Keratinocyte (primary cell): Measurements from ENCODE around the gene LZTR1.

Source experiments
- EZH2 ChIP-seq: IDR thresholded peaks from one replicate; pipeline ENCODE4 v1.6.1; 2012; ENCODE audit warnings: inconsistent platforms, mild to moderate bottlenecking, low read length, moderate library complexity
- TF ChIP-seq, protein P1 (sequence below), 3 experiments: IDR thresholded peaks in 1 of 3; conservative IDR thresholded peaks in 1 of 3; optimal IDR thresholded peaks in 1 of 3; 2 replicates in 2 of 3; 3 replicates in 1 of 3; pipeline versions ENCODE3 to v1.5.1; 2011; ENCODE audit warnings: low read length in 3 of 3, mild to moderate bottlenecking in 3 of 3, moderate library complexity in 2 of 3, control low read depth in 1 of 3, inconsistent platforms in 1 of 3; ENCODE audit not compliant: insufficient read depth in 2 of 3; ENCODE audit errors: extremely low read depth in 1 of 3

DNA sequence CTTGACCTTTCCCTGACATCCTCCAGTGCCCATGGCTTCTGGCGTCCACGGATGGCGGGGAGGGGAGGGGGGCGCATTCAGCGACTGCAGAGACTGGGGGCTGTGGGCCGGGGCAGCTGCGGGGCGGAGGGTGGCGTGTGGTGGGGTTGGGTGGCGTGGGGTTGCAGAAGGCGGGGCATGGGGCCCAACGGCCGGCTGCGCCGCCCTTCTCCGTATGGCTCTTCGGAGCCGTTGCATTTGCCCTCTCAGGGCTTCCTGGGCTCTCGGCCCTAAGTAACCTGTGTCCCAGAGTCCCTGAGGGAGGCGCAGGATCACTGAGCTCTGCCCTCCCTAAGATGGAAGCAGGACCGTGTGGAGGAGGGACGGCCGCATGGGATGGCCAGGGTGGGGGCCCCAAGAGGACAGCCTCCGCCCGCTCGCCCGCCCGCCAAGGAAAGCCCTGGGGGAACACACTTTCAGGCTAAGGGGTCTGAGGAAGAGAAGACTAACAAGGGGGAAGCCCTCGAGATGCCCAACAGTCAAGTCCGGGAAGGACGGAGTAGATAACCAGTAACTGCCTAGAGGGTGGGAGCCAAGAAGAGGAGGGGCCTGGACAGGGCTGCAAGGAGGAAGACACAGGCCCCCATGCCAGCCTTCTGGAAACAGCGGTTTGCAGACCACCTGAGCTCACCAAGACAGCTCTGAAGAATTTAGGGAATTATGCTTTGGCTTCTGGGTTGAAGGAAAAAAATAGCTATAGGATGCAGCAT is 24.2 kb upstream of the LZTR1 start:
- TF ChIP-seq, protein P1, sequence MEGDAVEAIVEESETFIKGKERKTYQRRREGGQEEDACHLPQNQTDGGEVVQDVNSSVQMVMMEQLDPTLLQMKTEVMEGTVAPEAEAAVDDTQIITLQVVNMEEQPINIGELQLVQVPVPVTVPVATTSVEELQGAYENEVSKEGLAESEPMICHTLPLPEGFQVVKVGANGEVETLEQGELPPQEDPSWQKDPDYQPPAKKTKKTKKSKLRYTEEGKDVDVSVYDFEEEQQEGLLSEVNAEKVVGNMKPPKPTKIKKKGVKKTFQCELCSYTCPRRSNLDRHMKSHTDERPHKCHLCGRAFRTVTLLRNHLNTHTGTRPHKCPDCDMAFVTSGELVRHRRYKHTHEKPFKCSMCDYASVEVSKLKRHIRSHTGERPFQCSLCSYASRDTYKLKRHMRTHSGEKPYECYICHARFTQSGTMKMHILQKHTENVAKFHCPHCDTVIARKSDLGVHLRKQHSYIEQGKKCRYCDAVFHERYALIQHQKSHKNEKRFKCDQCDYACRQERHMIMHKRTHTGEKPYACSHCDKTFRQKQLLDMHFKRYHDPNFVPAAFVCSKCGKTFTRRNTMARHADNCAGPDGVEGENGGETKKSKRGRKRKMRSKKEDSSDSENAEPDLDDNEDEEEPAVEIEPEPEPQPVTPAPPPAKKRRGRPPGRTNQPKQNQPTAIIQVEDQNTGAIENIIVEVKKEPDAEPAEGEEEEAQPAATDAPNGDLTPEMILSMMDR (optimal IDR thresholded peaks at IDR 0.05 in 1 of 3, IDR thresholded peaks at IDR 0.05 in 1 of 3, conservative IDR thresholded peaks at IDR 0.05 in 1 of 3; ENCODE audit: extremely low read depth in 1 of 3, insufficient read depth in 2 of 3, low read length in 3 of 3): no peak
- TF ChIP-seq EZH2: no peak
